ENCODE data around the gene OR2G6. TPM values are rescaled to one million over a fixed set of nuclear protein-coding genes. Genes with fewer than 3 reads are reported as not detected.
"Not testable (repeated sequence)": the region's sequence is repeated elsewhere in the genome, so short reads cannot be mapped to it uniquely, and the experiment has no call there.

Gene OR2G6
- 0.05 TPM in 1 of 2 replicates, not detected in the other for total RNA-seq

DNA sequence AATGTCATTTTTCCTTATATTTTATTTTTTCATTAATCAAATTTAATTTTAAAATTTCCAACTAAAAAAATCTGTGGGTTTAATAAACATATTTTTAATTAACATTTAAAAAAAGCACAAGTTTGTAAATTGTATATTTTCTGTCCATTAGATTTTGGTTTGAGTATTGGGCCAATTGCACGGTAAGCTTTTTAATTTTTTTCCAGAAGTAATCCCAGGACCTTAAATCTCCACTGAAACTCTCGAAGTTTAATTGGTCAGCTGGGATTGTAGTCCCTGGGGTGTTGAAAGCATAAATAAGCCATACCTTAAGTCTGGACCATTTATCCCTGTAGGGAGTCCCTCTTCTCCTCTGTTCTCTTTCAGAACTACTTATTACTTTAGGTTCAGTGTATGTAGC, at the start of gene OR2G6:
TSS of gene OR2G6 (plus strand) at position 301 of the 400 bp plus-strand sequence. CDS start 13,574 bp downstream, outside the sequence.
- not testable (repeated sequence) for DNase-seq (ENCODE audit: low read depth)

DNA sequence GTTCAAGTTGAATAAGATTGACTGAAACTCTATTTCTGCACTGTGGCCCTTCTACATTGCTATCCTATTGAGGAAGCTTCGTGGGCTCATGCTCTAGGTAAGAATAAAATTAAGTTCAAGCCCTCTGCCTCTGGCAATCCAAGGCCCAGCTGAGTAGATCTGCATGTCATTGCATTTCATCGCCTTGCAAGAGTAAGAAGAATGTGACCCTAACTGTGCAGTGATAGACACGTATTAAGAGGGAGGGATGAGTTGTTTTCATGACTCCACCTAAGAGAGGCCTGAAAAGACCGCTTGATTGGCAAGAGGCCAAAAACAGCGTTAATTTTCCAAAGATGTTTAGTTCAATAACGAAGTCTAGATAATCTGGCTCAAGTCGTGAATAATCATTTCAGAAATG, 48.8 kb upstream of the OR2G6 start:
- DNase-seq (ENCODE audit: low read depth), result not testable (repeated sequence)

- DNase-seq (ENCODE audit: low read depth), result no peak
Observed at GRCh38 chr1:248471154-248471553, 36.7 kb upstream of the OR2G6 start.

DNA sequence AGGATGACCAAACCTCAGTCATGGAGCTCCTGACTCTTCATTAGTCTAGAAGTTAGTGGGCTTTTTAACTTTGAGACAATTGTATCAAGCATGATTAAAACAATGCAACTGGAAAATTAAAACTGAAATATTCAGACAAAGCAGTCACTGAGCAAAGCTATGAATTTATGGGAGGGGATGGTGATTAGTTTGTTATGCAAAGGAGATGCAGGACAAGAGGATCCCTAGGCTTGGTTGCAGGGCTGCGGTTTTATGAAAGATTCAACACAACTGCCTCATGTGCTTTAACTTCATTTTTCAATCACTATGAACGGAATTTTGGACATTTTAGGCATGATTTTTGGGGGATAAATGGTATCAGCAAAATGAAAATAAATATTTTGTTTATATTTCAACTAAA, 35.8 kb upstream of the OR2G6 start:
- DNase-seq (ENCODE audit: low read depth), result not testable (repeated sequence)

DNA sequence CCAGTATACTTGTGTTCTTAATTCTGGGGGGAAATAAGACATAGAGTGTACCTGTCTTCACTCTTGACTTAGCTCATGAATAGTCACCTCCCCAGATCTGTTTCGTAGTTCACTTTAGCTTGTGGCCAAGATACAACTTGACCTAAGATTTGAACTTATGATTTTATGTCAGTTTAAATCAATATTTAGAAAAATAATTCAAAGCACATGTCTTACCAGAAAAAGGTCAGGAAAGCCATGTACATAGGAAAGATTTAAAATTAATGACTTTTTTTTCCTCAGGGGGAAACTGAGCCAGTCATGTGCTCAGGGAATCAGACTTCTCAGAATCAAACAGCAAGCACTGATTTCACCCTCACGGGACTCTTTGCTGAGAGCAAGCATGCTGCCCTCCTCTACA, 34.8 kb upstream of the OR2G6 start, which contains the start of gene OR2T3:
TSS of gene OR2T3 (plus strand) at position 301 of the 400 bp plus-strand sequence. CDS start at position 301, 0 bp downstream.
- not testable (repeated sequence) for DNase-seq (ENCODE audit: low read depth)

DNA sequence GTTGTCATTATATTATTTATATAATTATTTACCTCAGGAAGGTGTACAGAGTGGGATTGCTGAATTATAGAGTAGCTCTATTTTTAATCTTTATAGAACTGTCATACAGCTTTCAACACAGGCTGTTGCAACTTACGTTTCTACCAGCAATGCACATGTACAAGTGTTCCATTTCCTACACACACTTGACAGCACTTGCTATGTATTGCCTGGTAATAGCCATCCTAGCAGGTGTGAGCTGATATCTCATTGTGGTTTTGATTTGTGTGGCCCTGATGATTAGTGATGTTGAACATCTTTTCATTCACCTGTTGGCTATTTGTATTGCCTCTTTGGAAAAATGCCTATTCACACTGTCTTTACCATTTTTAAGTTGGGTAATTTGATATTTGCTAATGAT, 32.2 kb upstream of the OR2G6 start:
- DNase-seq (ENCODE audit: low read depth), result not testable (repeated sequence)

GRCh38 chr1:248481686-248482579, 25.9 kb upstream of the OR2G6 start:
- not testable (repeated sequence) for DNase-seq (ENCODE audit: low read depth)

DNA sequence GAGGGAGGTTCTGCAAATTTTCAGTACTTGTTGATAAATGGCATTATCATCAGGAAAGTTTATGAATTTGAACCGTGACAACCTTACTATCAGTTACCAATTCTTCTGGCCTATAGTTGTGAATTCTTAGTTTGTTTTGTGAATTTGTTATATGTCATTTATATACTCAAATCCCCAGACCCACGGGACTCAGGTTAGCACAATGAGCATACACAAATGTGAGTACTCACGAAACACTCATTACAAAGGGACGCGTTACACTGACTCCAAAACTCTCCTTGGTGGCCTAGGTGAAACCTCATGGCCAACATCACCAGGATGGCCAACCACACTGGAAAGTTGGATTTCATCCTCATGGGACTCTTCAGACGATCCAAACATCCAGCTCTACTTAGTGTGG, 19.6 kb upstream of the OR2G6 start, which contains the start of gene OR2T5:
TSS of gene OR2T5 (plus strand) at position 301 of the 400 bp plus-strand sequence. CDS start at position 301, 0 bp downstream.
- DNase-seq (ENCODE audit: low read depth), result not testable (repeated sequence)

DNA sequence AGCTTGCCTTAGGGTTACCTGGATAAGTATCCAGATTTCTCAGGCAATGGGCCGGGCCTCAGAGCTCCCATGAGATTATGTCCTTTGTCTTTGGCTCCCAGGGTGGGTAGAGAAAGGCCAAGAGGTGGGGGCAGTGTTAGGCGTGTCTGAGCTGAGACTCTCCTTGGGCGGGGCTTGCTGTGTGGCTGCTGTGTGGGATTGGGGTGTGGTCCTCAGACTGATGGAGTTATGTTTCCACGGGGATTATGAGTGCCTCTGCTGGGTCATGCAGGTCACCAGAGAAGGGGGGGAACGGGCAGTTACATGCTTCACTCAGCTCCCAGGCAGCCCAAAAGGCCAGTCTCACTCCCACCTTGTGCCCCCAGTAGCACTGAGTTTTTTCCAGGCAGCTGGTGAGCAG, 11.2 kb upstream of the OR2G6 start:
- not testable (repeated sequence) for DNase-seq (ENCODE audit: low read depth)

DNA sequence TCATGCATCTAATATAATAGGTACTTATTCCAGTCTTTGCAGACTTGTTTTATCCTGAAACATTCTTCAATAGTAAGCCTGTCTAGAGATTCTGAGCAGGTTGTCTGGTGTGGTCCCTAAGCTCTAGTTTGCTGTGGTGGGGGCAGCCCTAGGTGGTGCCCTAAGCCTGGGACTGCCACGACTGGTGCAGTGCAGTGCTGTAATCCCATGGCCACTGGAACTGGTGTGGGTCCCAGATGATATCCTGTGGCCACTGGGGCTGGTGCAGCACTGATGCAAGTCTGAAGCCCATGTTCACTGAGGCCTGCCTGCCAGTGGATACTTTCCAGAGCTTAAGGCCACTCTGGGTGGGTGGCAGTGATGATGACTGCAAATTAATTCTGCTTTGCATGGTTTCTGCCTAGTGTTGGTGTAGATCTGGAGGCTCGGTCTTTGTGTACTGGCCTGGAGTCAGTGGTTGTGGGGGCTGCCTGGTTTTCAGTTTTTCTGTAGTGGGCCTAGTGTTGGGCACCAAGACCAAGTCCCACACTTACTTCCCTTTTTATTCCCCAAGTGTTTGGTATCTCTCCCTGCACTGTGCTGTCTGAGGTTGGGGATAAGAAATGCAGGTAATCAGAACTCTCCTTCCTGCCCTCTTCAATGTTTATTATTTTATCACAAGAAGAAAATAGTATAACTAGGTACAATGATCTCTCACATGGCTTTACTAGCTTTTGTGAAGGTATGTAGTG, 7.4 kb upstream of the OR2G6 start:
- not testable (repeated sequence) for DNase-seq (ENCODE audit: low read depth)

DNA sequence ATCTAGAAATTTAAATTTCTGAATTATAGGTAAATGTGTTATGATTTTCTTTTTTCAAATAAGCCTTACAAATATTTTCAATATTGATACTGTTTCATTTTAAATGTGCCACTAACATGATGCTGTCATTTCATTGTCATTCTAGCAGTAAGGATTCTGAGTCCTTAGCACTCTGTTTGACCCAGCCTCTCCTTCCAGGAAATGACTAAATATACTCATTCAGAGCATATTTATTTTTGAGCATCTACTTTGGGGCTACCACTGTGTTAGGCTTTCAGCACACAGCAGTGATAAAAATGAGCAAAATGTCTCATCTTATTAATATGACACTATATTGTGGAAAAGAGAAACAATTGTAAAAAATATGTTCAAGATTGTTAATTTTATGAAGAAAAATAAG, 2.3 kb downstream of the OR2G6 start:
- not testable (repeated sequence) for DNase-seq (ENCODE audit: low read depth)

DNA sequence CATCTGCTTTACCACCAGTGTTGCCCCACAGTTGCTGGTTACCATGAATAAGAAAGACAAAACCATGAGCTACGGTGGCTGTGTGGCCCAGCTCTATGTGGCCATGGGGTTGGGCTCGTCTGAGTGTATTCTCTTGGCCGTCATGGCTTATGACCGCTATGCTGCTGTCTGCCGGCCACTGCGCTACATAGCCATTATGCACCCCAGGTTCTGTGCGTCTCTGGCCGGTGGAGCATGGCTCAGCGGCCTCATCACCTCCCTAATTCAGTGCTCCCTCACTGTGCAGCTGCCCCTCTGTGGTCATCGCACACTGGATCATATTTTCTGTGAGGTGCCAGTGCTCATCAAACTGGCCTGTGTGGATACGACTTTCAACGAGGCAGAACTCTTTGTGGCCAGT, 14.0 kb downstream of the OR2G6 start:
- DNase-seq (ENCODE audit: low read depth), result no peak

DNA sequence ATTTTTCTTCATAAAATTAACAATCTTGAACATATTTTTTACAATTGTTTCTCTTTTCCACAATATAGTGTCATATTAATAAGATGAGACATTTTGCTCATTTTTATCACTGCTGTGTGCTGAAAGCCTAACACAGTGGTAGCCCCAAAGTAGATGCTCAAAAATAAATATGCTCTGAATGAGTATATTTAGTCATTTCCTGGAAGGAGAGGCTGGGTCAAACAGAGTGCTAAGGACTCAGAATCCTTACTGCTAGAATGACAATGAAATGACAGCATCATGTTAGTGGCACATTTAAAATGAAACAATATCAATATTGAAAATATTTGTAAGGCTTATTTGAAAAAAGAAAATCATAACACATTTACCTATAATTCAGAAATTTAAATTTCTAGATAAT, 29.6 kb downstream of the OR2G6 start:
- not testable (repeated sequence) for DNase-seq (ENCODE audit: low read depth)

DNA sequence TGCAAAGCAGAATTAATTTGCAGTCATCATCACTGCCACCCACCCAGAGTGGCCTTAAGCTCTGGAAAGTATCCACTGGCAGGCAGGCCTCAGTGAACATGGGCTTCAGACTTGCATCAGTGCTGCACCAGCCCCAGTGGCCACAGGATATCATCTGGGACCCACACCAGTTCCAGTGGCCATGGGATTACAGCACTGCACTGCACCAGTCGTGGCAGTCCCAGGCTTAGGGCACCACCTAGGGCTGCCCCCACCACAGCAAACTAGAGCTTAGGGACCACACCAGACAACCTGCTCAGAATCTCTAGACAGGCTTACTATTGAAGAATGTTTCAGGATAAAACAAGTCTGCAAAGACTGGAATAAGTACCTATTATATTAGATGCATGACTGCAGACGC, 39.5 kb downstream of the OR2G6 start:
- not testable (repeated sequence) for DNase-seq (ENCODE audit: low read depth)

- not testable (repeated sequence) for DNase-seq (ENCODE audit: low read depth)
Observed at GRCh38 chr1:248551027-248551426, 43.2 kb downstream of the OR2G6 start.

- not testable (repeated sequence) for DNase-seq (ENCODE audit: low read depth)
Observed at GRCh38 chr1:248562672-248563071, 54.8 kb downstream of the OR2G6 start, which contains the start of gene OR2T29. TSS of gene OR2T29 (minus strand) at chr1:248562772. CDS start at chr1:248559491, 3,281 bp downstream.

DNA sequence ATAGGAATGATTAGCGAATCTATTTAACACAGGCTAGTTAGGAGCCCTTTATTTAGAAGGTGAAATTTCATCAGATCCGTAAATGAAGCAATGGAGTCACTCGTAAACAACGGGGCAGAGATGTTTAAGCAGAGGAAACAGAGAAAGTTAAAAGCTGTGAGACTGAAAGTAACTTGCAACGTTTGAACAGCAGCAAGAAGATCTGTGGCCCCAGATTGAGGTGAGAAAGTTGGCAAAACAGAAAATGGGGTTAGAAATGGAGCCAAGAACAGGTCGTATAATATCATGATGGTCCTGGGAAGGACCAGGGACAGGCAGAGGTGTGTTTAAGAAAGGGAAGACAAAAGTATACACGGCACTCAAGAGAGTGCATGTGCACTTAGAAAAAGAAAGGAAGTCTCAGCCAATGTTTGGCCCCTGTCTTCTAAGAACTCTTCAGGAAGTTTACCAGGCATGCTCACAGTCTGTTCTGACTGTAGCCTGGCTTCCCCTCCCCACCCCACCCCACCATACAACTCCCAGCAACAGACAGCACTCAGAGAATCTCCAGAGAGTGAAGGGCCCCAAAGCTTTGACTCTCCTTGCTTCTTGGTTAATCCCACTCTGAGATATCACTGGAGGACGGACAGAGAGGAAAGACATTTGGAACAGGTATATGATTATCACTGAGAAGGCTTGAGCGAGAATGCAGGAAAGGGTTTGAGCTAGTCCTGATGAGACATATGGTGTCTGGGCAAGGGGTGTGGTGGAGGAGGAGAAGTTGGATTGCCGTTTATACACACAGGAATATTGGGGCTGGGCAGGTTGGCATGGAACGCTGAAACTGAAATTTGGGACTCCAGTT, 57.9 kb downstream of the OR2G6 start:
- not testable (repeated sequence) for DNase-seq (ENCODE audit: low read depth)

- not testable (repeated sequence) for DNase-seq (ENCODE audit: low read depth)
Observed at GRCh38 chr1:248569049-248569448, 61.2 kb downstream of the OR2G6 start.

DNA sequence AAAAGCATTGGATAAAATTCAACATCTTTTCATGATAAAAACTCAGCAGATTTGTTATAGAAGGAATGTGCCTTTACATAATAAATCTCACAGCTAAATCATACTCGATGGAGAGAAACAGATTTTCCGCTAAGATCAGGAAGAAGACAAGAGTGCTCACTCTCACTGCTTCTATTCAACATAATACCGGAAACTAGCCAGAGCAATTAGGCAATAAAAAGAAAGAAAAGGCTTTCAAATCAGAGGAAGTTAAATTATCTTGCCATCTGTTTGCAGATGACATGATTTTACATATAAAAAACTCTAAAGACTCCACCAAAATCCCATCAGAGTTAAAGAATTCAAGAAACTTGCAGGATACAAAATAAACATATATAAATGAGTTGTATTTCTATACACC, 62.9 kb downstream of the OR2G6 start:
- DNase-seq (ENCODE audit: low read depth), result not testable (repeated sequence)

DNA sequence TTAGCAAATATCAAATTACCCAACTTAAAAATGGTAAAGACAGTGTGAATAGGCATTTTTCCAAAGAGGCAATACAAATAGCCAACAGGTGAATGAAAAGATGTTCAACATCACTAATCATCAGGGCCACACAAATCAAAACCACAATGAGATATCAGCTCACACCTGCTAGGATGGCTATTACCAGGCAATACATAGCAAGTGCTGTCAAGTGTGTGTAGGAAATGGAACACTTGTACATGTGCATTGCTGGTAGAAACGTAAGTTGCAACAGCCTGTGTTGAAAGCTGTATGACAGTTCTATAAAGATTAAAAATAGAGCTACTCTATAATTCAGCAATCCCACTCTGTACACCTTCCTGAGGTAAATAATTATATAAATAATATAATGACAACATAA, 64.2 kb downstream of the OR2G6 start:
- not testable (repeated sequence) for DNase-seq (ENCODE audit: low read depth)

DNA sequence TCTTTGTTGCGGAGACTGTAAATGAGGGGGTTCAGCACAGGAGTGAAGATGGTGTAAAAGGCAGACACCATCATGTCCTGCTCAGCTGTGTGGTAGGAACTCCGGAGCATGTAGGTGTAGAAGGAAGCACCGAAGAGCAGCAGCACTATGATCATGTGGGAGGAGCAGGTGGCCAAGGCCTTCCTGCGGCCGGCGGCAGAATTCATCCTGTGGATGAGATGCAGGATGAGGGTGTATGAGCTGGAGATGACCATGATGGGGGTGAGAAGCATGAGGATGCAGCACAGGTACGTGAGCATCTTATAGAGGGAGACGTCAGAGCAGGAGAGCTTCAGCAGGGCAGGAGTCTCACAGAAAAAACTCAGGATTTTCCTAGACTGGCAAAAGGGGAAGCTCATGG, 66.0 kb downstream of the OR2G6 start:
- not testable (repeated sequence) for DNase-seq (ENCODE audit: low read depth)

All from renal cortical epithelial cell (primary cell).